Endothelial cell (in vitro differentiated cells): Measurements from ENCODE around the gene IRAG1. TPM values are rescaled to one million over a fixed set of nuclear protein-coding genes. Genes with fewer than 3 reads are reported as not detected.

Experiments used
- DNase-seq: peaks from one replicate; pipeline ENCODE4 v3.0.0; 2021; ENCODE audit warnings: low spot score
- H3K27ac Mint-ChIP-seq: one replicate; pipeline ENCODE4 v1.8.0; 2021; ENCODE audit warnings: mixed read lengths, inconsistent platforms; ENCODE audit not compliant: unreplicated experiment
- H3K27me3 Mint-ChIP-seq: one replicate; pipeline ENCODE4 v1.8.0; 2021; ENCODE audit warnings: mild to moderate bottlenecking, moderate library complexity, mixed read lengths, inconsistent platforms; ENCODE audit not compliant: unreplicated experiment
- H3K36me3 Mint-ChIP-seq: one replicate; pipeline ENCODE4 v1.8.0; 2021; ENCODE audit warnings: mild to moderate bottlenecking, low read depth, mixed read lengths, inconsistent platforms; ENCODE audit not compliant: unreplicated experiment
- H3K4me1 Mint-ChIP-seq: one replicate; pipeline ENCODE4 v1.8.0; 2021; ENCODE audit warnings: mild to moderate bottlenecking, mixed read lengths, inconsistent platforms; ENCODE audit not compliant: unreplicated experiment
- H3K4me3 Mint-ChIP-seq: one replicate; pipeline ENCODE4 v1.8.0; 2021; ENCODE audit warnings: mild to moderate bottlenecking, mixed read lengths, inconsistent platforms; ENCODE audit not compliant: unreplicated experiment
- H3K9me3 Mint-ChIP-seq: one replicate; pipeline ENCODE4 v1.8.0; 2021; ENCODE audit warnings: mixed read lengths, inconsistent platforms; ENCODE audit not compliant: unreplicated experiment
- CTCF ChIP-seq: fragments of 200-600 bp; sonication (generic); IDR thresholded peaks from one replicate; pipeline ENCODE4 v1.5.0; 2021; ENCODE audit warnings: antibody characterized with exemption; ENCODE audit not compliant: unreplicated experiment
- total RNA-seq: library from RNA; stranded (reverse); fragmentation: NEBNext Ultra II Directional; extraction: Animal tissue kit (Norgen Biotek cat#: 25700); gene quantifications from one replicate; pipeline ENCODE4 v1.2.1, GENCODE V29; 2021; ENCODE audit not compliant: unreplicated experiment

IRAG1 gene
- total RNA-seq, 1 donor from 2014 or later: 8.7 TPM

GRCh38 chr11:10716122-10716521 is 22.6 kb upstream of the IRAG1 start:
- peaks cover 2% of the 10 kb centered on the region for H3K27me3 Mint-ChIP-seq
- no peak for TF ChIP-seq CTCF
- H3K36me3 Mint-ChIP-seq: peaks cover 4% of the 10 kb centered on the region
- H3K9me3 Mint-ChIP-seq: no peaks in the 10 kb centered on the region
- H3K4me1 Mint-ChIP-seq: peaks cover 7% of the 10 kb centered on the region
- H3K4me3 Mint-ChIP-seq: no peak overlapping the region
- H3K27ac Mint-ChIP-seq: no peak overlapping the region
- DNase-seq: no peak

GRCh38 chr11:10715571-10715970 is 22.0 kb upstream of the IRAG1 start:
- DNase-seq: no peak
- Mint-ChIP-seq H3K27ac (no peak overlapping the region), H3K36me3 (peaks cover 4% of the 10 kb centered on the region), H3K4me1 (peaks cover 7% of the 10 kb centered on the region), H3K4me3 (no peak overlapping the region), H3K9me3 (no peaks in the 10 kb centered on the region), H3K27me3 (peaks cover 2% of the 10 kb centered on the region)
- no peak for TF ChIP-seq CTCF

- H3K27ac Mint-ChIP-seq: no peak overlapping the region
- H3K9me3 Mint-ChIP-seq: no peaks in the 10 kb centered on the region
- no peak for TF ChIP-seq CTCF
- no peaks in the 10 kb centered on the region for H3K27me3 Mint-ChIP-seq
- H3K4me3 Mint-ChIP-seq: no peak overlapping the region
- H3K4me1 Mint-ChIP-seq: no peaks in the 10 kb centered on the region
- no peak for DNase-seq
- no peaks in the 10 kb centered on the region for H3K36me3 Mint-ChIP-seq
These were observed 15.9 kb upstream of the IRAG1 start for GRCh38 chr11:10709299-10710086.

- Mint-ChIP-seq H3K27me3 (no peaks in the 10 kb centered on the region), H3K9me3 (no peaks in the 10 kb centered on the region), H3K27ac (no peak overlapping the region), H3K4me3 (no peak overlapping the region), H3K36me3 (no peaks in the 10 kb centered on the region), H3K4me1 (no peaks in the 10 kb centered on the region)
- DNase-seq: no peak
- no peak for TF ChIP-seq CTCF
These were observed 14.6 kb upstream of the IRAG1 start for GRCh38 chr11:10708131-10708530.

- Mint-ChIP-seq H3K27me3 (peaks cover 2% of the 10 kb centered on the region), H3K4me3 (no peak overlapping the region)
- DNase-seq: no peak
These were observed 8.4 kb upstream of the IRAG1 start for GRCh38 chr11:10701982-10702381.

More at GRCh38 chr11:10701982-10702381, 8.4 kb upstream of the IRAG1 start:
- peaks cover 8% of the 10 kb centered on the region for H3K36me3 Mint-ChIP-seq
- peaks cover 4% of the 10 kb centered on the region for H3K9me3 Mint-ChIP-seq
- H3K27ac Mint-ChIP-seq: no peak overlapping the region
- no peaks in the 10 kb centered on the region for H3K4me1 Mint-ChIP-seq
- no peak for TF ChIP-seq CTCF
